ENCODE measurements around the gene PJA1. TPM values are rescaled to one million over a fixed set of nuclear protein-coding genes. Genes with fewer than 3 reads are reported as not detected.

PJA1 gene
- total and polyA plus RNA-seq, 2 donors (not counting 3 experiments of a cell fraction or from before 2014, with no cell fraction given), result 8.2 to 16.1 TPM

- ChIA-PET CTCF (no interaction called here), POLR2A (no interaction called here)
- Histone ChIP-seq H3K4me1 (ENCODE audit: control insufficient read depth, extremely low read depth, insufficient read depth, low read length) (no peaks in the 10 kb centered on the region), H3K9ac (replicated peaks; ENCODE audit: extremely low read depth, insufficient read depth, low read length) (no peak overlapping the region), H3K4me3 (replicated peaks in 1 of 3; ENCODE audit: insufficient read depth in 1 of 3, low read depth in 1 of 3, low read length in 3 of 3) (no peak overlapping the region), H3K27me3 (ENCODE audit: control insufficient read depth in 2 of 2, insufficient read depth in 2 of 2, low read length in 2 of 2) (no peaks in the 10 kb centered on the region), H3K9me1 (replicated peaks; ENCODE audit: control insufficient read depth, extremely low read depth, insufficient read depth, low read length) (no peaks in the 10 kb centered on the region), H4K20me1 (replicated peaks; ENCODE audit: control insufficient read depth, extremely low read depth, insufficient read depth, low read length) (no peaks in the 10 kb centered on the region), H3K27ac (ENCODE audit: insufficient read depth, low read depth, low read length) (no peak overlapping the region), H3K79me2 (ENCODE audit: control insufficient read depth, insufficient read depth, low read length) (no peaks in the 10 kb centered on the region), H3K9me3 (replicated peaks; ENCODE audit: control insufficient read depth, insufficient read depth, low read length) (no peaks in the 10 kb centered on the region), H3K4me2 (ENCODE audit: insufficient read depth, low read length) (no peak overlapping the region), H2AFZ (ENCODE audit: low read depth, low read length) (no peak overlapping the region), H3K36me3 (ENCODE audit: control insufficient read depth in 2 of 2, extremely low read depth in 1 of 2, insufficient read depth in 2 of 2, low read length in 2 of 2) (no peaks in the 10 kb centered on the region)
- dilution Hi-C loops (cut with MboI; ENCODE audit: extremely low pct_ligation_motif_present, low sequenced_read_pairs) (no loop called here), intact Hi-C loops (cut with micrococcal nuclease) (no loop called here)
- TF ChIP-seq JUN (IDR thresholded peaks at IDR 0.05; ENCODE audit: borderline replicate concordance, insufficient read depth, insufficient read length, low read depth) (no peak), EZH2 (IDR thresholded peaks at IDR 0.05; ENCODE audit: borderline replicate concordance, low read depth, low read length, severe bottlenecking) (no peak), CTCF (IDR thresholded peaks at IDR 0.05; ENCODE audit: extremely low read depth in 1 of 2, insufficient read depth in 1 of 2, low read depth in 1 of 2, low read length in 2 of 2) (no peak), MYC (IDR thresholded peaks at IDR 0.05; ENCODE audit: low read depth, low read length) (no peak), POLR2AphosphoS5 (IDR thresholded peaks at IDR 0.05; ENCODE audit: insufficient read depth, low read depth, low read length) (no peak), GATA2 (IDR thresholded peaks at IDR 0.05; ENCODE audit: insufficient read depth, insufficient read length, low read depth, low read length) (no peak), POLR2A (IDR thresholded peaks at IDR 0.05; ENCODE audit: low read depth, low read length) (no peak), FOS (IDR thresholded peaks at IDR 0.05; ENCODE audit: borderline replicate concordance, insufficient read depth, low read length) (no peak), MAX (IDR thresholded peaks at IDR 0.05; ENCODE audit: insufficient read depth, insufficient read length) (no peak)
- DNase-seq (ENCODE audit: low read depth, low spot score) (no peak), FAIRE-seq (no peak)
- no TSS peak for BruUV-seq (replicated peaks)
Measured at GRCh38 chrX:69189576-69190371, 24.5 kb upstream of the PJA1 start.
